Colonic mucosa (tissue), 4 donors: ENCODE data around the gene GNG4. TPM values are rescaled to one million over a fixed set of nuclear protein-coding genes. Genes with fewer than 3 reads are reported as not detected.
A peak's percentile ranks its signal among the peaks of the same experiment; 100 is the strongest.

Experiments used
- DNase-seq: peaks from one replicate; pipeline ENCODE4 v3.0.0-alpha.2; 2020
- H3K27ac ChIP-seq: fragments of 200-600 bp; one replicate; pipeline ENCODE4 v1.8.0; 2021
- H3K27me3 ChIP-seq: fragments of 200-600 bp; one replicate; pipeline ENCODE4 v1.8.0; 2021
- H3K36me3 ChIP-seq: fragments of 200-600 bp; one replicate; pipeline ENCODE4 v1.8.0; 2021
- H3K4me1 ChIP-seq: fragments of 200-600 bp; one replicate; pipeline ENCODE4 v1.8.0; 2021; ENCODE audit warnings: mild to moderate bottlenecking
- H3K4me3 ChIP-seq: fragments of 200-600 bp; one replicate; pipeline ENCODE4 v1.8.0; 2021
- H3K9ac ChIP-seq, 2 donors: one replicate each; pipeline ENCODE4 v1.7.0; 2013; ENCODE audit warnings: control low read depth in 2 of 2, low read depth in 2 of 2, low read length in 2 of 2
- H3K9me3 ChIP-seq: fragments of 200-600 bp; one replicate; pipeline ENCODE4 v1.8.0; 2021
- intact Hi-C: fragments of 100-400 bp; cut with DNase I; formaldehyde crosslinking; loops from one replicate; pipeline ENCODE4 v1.14.1; 2022
- total RNA-seq, 2 donors: library from RNA; stranded (reverse); fragmentation: NEBNext Ultra II Directional in 1 of 2; extraction: Animal tissue kit (Norgen Biotek cat#: 25700) in 1 of 2; gene quantifications; one replicate each; pipeline ENCODE4 v1.2.1, GENCODE V29; 2021
- TF ChIP-seq, protein P1 (sequence below): fragments of 200-600 bp; IDR thresholded peaks from one replicate; pipeline ENCODE4 v1.8.0; 2022; ENCODE audit warnings: antibody characterized with exemption, mild to moderate bottlenecking
- donor health status: healthy.
- donor health status: DM: no; HTN: no; CAD: no.
- donor health status: DM: no; HTN: no; CAD: no.

Gene GNG4
- total RNA-seq, 2 donors from 2014 or later: 6.9 to 10.0 TPM

GRCh38 chr1:235562589-235562988 is 87.0 kb downstream of the GNG4 start:
- DNase-seq: no peak
- intact Hi-C loops: no loop called here
- Histone ChIP-seq H3K36me3 (no peaks in the 10 kb centered on the region), H3K4me1 (no peaks in the 10 kb centered on the region), H3K27me3 (no peaks in the 10 kb centered on the region), H3K9ac (no peak overlapping the region), H3K9me3 (no peaks in the 10 kb centered on the region), H3K4me3 (no peak overlapping the region), H3K27ac (no peak overlapping the region)
- TF ChIP-seq, protein P1, sequence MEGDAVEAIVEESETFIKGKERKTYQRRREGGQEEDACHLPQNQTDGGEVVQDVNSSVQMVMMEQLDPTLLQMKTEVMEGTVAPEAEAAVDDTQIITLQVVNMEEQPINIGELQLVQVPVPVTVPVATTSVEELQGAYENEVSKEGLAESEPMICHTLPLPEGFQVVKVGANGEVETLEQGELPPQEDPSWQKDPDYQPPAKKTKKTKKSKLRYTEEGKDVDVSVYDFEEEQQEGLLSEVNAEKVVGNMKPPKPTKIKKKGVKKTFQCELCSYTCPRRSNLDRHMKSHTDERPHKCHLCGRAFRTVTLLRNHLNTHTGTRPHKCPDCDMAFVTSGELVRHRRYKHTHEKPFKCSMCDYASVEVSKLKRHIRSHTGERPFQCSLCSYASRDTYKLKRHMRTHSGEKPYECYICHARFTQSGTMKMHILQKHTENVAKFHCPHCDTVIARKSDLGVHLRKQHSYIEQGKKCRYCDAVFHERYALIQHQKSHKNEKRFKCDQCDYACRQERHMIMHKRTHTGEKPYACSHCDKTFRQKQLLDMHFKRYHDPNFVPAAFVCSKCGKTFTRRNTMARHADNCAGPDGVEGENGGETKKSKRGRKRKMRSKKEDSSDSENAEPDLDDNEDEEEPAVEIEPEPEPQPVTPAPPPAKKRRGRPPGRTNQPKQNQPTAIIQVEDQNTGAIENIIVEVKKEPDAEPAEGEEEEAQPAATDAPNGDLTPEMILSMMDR: no peak

DNA sequence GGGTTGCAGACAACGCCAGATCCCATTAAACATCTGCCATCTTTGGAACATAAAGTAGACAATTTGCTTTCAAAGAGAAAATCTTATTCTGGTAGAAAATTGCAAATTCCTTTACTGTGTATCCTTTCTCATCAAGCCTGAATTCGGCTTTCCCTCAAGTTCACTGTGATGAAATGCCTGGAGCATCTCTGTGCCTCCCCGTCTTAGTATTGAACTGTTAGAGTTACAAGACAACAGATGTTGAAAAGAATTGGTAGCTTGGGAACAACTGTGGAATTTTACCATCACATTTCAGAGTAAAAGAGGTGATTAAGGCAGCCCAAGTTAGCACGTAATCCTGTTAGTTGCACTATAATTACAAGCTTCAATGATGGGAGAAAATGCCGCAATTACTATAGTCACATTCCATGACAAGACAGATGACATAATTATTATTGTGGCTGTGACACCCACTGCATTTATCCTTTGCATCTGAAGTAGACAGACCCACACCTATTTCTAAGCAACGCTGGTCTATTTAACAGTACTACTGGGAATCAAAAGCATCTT is 90.9 kb downstream of the GNG4 start:
- Histone ChIP-seq H3K27me3 (no peaks in the 10 kb centered on the region), H3K4me1 (no peaks in the 10 kb centered on the region), H3K27ac (no peak overlapping the region), H3K36me3 (no peaks in the 10 kb centered on the region), H3K4me3 (no peak overlapping the region), H3K9ac (no peak overlapping the region), H3K9me3 (no peaks in the 10 kb centered on the region)
- TF ChIP-seq, protein P1: no peak
- no peak for DNase-seq
- intact Hi-C loops: no loop called here

- H3K9ac ChIP-seq: no peak overlapping the region
- no peak overlapping the region for H3K27ac ChIP-seq
- TF ChIP-seq, protein P1: no peak
- H3K4me3 ChIP-seq: no peak overlapping the region
- no peaks in the 10 kb centered on the region for H3K9me3 ChIP-seq
- H3K4me1 ChIP-seq: no peaks in the 10 kb centered on the region
- H3K36me3 ChIP-seq: no peaks in the 10 kb centered on the region
- DNase-seq: peak; percentile 26
- intact Hi-C loops: no loop called here
- H3K27me3 ChIP-seq: no peaks in the 10 kb centered on the region
These were observed 92.1 kb downstream of the GNG4 start for GRCh38 chr1:235557495-235557894.

DNA sequence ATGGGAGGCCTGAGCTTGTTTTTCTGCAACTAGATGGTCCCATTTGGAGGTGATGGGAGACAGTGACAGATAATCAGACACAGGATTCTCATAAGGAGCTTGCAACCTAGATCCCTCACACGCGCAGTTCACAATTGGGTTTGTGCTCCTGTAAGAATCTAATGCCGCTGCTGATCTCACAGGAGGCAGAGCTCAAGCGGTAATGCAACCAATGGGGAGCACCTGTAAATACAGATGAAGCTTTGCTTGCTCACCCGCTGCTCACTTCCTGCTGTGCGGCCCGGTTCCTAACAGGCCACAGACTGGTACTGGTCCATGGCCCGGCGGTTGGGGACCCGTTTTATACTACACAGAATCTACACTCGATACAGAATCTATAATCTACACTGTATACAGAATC is 92.8 kb downstream of the GNG4 start:
- Histone ChIP-seq H3K4me1 (no peaks in the 10 kb centered on the region), H3K27ac (no peak overlapping the region), H3K36me3 (no peaks in the 10 kb centered on the region), H3K27me3 (no peaks in the 10 kb centered on the region), H3K9ac (no peak overlapping the region), H3K4me3 (no peak overlapping the region), H3K9me3 (no peaks in the 10 kb centered on the region)
- DNase-seq: no peak
- intact Hi-C loops: no loop called here
- TF ChIP-seq, protein P1: no peak

- Histone ChIP-seq H3K4me3 (no peak overlapping the region), H3K9ac (no peak overlapping the region), H3K9me3 (no peaks in the 10 kb centered on the region), H3K36me3 (no peaks in the 10 kb centered on the region), H3K4me1 (no peaks in the 10 kb centered on the region), H3K27ac (no peak overlapping the region), H3K27me3 (no peaks in the 10 kb centered on the region)
- TF ChIP-seq, protein P1: no peak
- intact Hi-C loops: no loop called here
- DNase-seq: no peak
These were observed 96.5 kb downstream of the GNG4 start for GRCh38 chr1:235553112-235553551.
